Neural crest cell (in vitro differentiated cells): Measurements from ENCODE around the gene KAT6B. TPM values are rescaled to one million over a fixed set of nuclear protein-coding genes. Genes with fewer than 3 reads are reported as not detected.

ENCODE experiments used
- DNase-seq: peaks from one replicate; pipeline ENCODE4 v3.0.0; 2021; ENCODE audit warnings: low read depth, mixed read lengths, low spot score
- H3K27ac Mint-ChIP-seq: one replicate; pipeline ENCODE4 v1.8.0; 2021; ENCODE audit warnings: mild to moderate bottlenecking, mixed read lengths; ENCODE audit not compliant: unreplicated experiment
- H3K27me3 Mint-ChIP-seq: 2 replicates; pipeline ENCODE4 v1.8.0; 2021; ENCODE audit warnings: low read depth, mild to moderate bottlenecking, mixed read lengths
- H3K36me3 Mint-ChIP-seq: 2 replicates; pipeline ENCODE4 v1.8.0; 2021; ENCODE audit warnings: low read depth, mild to moderate bottlenecking, mixed read lengths
- H3K4me1 Mint-ChIP-seq: 2 replicates; pipeline ENCODE4 v1.8.0; 2021; ENCODE audit warnings: mixed read lengths
- H3K4me3 Mint-ChIP-seq: one replicate; pipeline ENCODE4 v1.8.0; 2021; ENCODE audit warnings: mild to moderate bottlenecking, mixed read lengths
- H3K9me3 Mint-ChIP-seq: 2 replicates; pipeline ENCODE4 v1.8.0; 2021; ENCODE audit warnings: mixed read lengths
- CTCF ChIP-seq: fragments of 200-600 bp; sonication (generic); conservative IDR thresholded peaks from 2 replicates; pipeline ENCODE4 v1.5.0; 2021; ENCODE audit warnings: antibody characterized with exemption, mild to moderate bottlenecking
- total RNA-seq: library from RNA; stranded (reverse); gene quantifications from 2 replicates; pipeline ENCODE4 v1.2.1, GENCODE V29; 2021

KAT6B gene
- total RNA-seq, 1 donor from 2014 or later: 34.2 TPM

GRCh38 chr10:75042292-75042974, 216.0 kb downstream of the KAT6B start:
- Mint-ChIP-seq H3K27ac (no peak overlapping the region), H3K4me3 (no peak overlapping the region), H3K36me3 (peaks cover 2% of the 10 kb centered on the region), H3K9me3 (peaks cover 2% of the 10 kb centered on the region), H3K4me1 (no peaks in the 10 kb centered on the region), H3K27me3 (no peaks in the 10 kb centered on the region)
- no peak for DNase-seq
- TF ChIP-seq CTCF: no peak

GRCh38 chr10:75043256-75044131, 217.1 kb downstream of the KAT6B start:
- H3K27me3 Mint-ChIP-seq: no peaks in the 10 kb centered on the region

GRCh38 chr10:75048669-75049098, 222.3 kb downstream of the KAT6B start:
- TF ChIP-seq CTCF: no peak
- Mint-ChIP-seq H3K4me3 (no peak overlapping the region), H3K36me3 (peaks cover 2% of the 10 kb centered on the region), H3K27ac (no peak overlapping the region), H3K9me3 (peaks cover 2% of the 10 kb centered on the region), H3K4me1 (no peaks in the 10 kb centered on the region), H3K27me3 (no peaks in the 10 kb centered on the region)
- DNase-seq: no peak

More at GRCh38 chr10:75043256-75044131, 217.1 kb downstream of the KAT6B start:
- Mint-ChIP-seq H3K36me3 (peaks cover 2% of the 10 kb centered on the region), H3K27ac (no peak overlapping the region), H3K4me1 (no peaks in the 10 kb centered on the region), H3K9me3 (peaks cover 2% of the 10 kb centered on the region), H3K4me3 (no peak overlapping the region)
- no peak for TF ChIP-seq CTCF
- DNase-seq: no peak

- TF ChIP-seq CTCF: no peak
- Mint-ChIP-seq H3K9me3 (no peaks in the 10 kb centered on the region), H3K27ac (no peak overlapping the region), H3K27me3 (no peaks in the 10 kb centered on the region), H3K4me3 (no peak overlapping the region), H3K4me1 (no peaks in the 10 kb centered on the region), H3K36me3 (no peaks in the 10 kb centered on the region)
- DNase-seq: no peak
Measured at GRCh38 chr10:75049316-75050148, 223.1 kb downstream of the KAT6B start.
